A673 (cell line): Measurements from ENCODE around the gene KRTAP4-8.

Experiments
- EZH2 ChIP-seq: fragments of 200-600 bp; sonication (generic); IDR thresholded peaks from 2 replicates; pipeline ENCODE4 v1.6.1; 2017; ENCODE audit warnings: borderline replicate concordance, low read depth, mild to moderate bottlenecking, mixed read lengths, antibody characterized with exemption, low read length; ENCODE audit not compliant: poor library complexity, severe bottlenecking
- TF ChIP-seq, protein P1 (sequence below): fragments of 300-800, 200-600 bp; sonication (generic); conservative IDR thresholded peaks from 2 replicates; pipeline ENCODE4 v1.5.1; 2017; ENCODE audit warnings: low read depth, mild to moderate bottlenecking, antibody characterized with exemption, low read length, moderate library complexity, mixed read lengths

DNA sequence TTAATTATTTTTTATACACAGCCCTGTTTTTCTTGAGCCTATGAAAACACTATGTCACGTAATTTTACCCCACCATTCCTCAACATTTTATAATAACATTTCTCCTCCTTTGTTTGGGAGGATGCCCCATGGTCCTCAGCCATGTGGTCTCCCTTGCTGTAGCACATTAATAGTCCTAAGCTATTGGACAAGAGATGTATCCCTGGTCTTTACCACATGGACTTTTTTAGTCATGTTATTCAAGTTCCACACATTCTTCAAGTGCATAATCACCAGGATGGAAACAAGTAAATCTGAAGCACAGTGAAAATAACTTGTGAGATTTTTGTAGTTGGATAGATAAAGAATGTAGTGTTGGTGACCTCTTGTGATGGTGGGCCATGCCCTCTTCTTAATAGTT, 36.0 kb downstream of the KRTAP4-8 start:
- TF ChIP-seq, protein P1, sequence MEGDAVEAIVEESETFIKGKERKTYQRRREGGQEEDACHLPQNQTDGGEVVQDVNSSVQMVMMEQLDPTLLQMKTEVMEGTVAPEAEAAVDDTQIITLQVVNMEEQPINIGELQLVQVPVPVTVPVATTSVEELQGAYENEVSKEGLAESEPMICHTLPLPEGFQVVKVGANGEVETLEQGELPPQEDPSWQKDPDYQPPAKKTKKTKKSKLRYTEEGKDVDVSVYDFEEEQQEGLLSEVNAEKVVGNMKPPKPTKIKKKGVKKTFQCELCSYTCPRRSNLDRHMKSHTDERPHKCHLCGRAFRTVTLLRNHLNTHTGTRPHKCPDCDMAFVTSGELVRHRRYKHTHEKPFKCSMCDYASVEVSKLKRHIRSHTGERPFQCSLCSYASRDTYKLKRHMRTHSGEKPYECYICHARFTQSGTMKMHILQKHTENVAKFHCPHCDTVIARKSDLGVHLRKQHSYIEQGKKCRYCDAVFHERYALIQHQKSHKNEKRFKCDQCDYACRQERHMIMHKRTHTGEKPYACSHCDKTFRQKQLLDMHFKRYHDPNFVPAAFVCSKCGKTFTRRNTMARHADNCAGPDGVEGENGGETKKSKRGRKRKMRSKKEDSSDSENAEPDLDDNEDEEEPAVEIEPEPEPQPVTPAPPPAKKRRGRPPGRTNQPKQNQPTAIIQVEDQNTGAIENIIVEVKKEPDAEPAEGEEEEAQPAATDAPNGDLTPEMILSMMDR: no peak
- TF ChIP-seq EZH2: no peak
